ENCODE measurements around the gene FHOD3.

DNA sequence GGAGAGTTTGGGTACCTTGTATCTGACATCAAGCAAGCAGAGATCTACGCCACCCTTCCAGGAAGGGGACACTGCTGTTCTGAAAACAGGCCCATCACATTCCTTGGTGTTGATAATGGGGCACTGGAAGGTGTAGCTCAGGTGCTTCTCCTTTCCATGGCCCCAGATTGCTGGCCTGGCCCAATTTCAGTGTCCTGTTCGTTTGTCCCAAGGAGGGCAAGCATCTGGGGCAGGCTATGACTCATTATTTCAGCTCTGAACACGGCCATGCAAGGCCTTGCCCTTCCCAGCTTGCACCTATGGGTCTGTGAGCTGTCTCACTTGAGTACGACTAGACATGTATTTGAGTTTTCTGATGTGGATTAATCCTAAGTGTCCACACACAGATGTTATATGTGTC, 101.5 kb downstream of the FHOD3 start:
- TF ChIP-seq, protein P1, sequence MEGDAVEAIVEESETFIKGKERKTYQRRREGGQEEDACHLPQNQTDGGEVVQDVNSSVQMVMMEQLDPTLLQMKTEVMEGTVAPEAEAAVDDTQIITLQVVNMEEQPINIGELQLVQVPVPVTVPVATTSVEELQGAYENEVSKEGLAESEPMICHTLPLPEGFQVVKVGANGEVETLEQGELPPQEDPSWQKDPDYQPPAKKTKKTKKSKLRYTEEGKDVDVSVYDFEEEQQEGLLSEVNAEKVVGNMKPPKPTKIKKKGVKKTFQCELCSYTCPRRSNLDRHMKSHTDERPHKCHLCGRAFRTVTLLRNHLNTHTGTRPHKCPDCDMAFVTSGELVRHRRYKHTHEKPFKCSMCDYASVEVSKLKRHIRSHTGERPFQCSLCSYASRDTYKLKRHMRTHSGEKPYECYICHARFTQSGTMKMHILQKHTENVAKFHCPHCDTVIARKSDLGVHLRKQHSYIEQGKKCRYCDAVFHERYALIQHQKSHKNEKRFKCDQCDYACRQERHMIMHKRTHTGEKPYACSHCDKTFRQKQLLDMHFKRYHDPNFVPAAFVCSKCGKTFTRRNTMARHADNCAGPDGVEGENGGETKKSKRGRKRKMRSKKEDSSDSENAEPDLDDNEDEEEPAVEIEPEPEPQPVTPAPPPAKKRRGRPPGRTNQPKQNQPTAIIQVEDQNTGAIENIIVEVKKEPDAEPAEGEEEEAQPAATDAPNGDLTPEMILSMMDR (conservative IDR thresholded peaks at IDR 0.05; ENCODE audit: low read depth, low read length), result no peak
- TF ChIP-seq EZH2 (IDR thresholded peaks at IDR 0.05; ENCODE audit: low read length, unreplicated experiment), result no peak
